ENCODE measurements around the gene WNT5B. TPM values are rescaled to one million over a fixed set of nuclear protein-coding genes. Genes with fewer than 3 reads are reported as not detected.

The WNT5B gene
- total and polyA plus RNA-seq, 3 experiments from 2014 or later = not detected

- Histone ChIP-seq H3K36me3 (ENCODE audit: insufficient read depth, low read length) (no peaks in the 10 kb centered on the region), H3K9me3 (ENCODE audit: low read length) (no peaks in the 10 kb centered on the region), H3K27ac (ENCODE audit: low read depth, low read length) (no peak overlapping the region), H3K27me3 (ENCODE audit: insufficient read depth, low read length, poor library complexity, severe bottlenecking) (no peaks in the 10 kb centered on the region), H3K4me3 (ENCODE audit: low read length) (no peak overlapping the region), H3K4me1 (ENCODE audit: insufficient read depth, low read length) (no peaks in the 10 kb centered on the region)
- no peak overlapping the region for H3K27ac Mint-ChIP-seq
- ChIA-PET POLR2A (no interaction called here), CTCF (interaction anchor here (1.2 to 19.1 kb wide), 4 partner anchors 9 to 148 kb away, joined by 3 to 346 read pairs (median 8); no protein-coding TSS in a partner anchor)
- DNase-seq = no peak
- H3K4me1 Mint-ChIP-seq = peaks cover 0 to 4% (median 0%) of the 10 kb centered on the region in 3 donors
- no peak overlapping the region for H3K4me3 Mint-ChIP-seq
- H3K36me3 Mint-ChIP-seq = no peaks in the 10 kb centered on the region
- H3K9me3 Mint-ChIP-seq = no peaks in the 10 kb centered on the region
- peaks cover 2 to 9% of the 10 kb centered on the region in 2 donors for H3K27me3 Mint-ChIP-seq
These were observed 14.0 kb downstream of the WNT5B start for GRCh38 chr12:1643043-1643442.

GRCh38 chr12:1643905-1644533 lies 15.0 kb downstream of the WNT5B start:
- DNase-seq = no peak
- CTCF ChIA-PET = interaction anchor here (0.6 to 19.1 kb wide), 4 partner anchors 9 to 147 kb away, joined by 3 to 346 read pairs (median 8); no protein-coding TSS in a partner anchor
- H3K4me3 Mint-ChIP-seq = no peak overlapping the region
- no peaks in the 10 kb centered on the region for H3K9me3 Mint-ChIP-seq
- peaks cover 0 to 4% (median 0%) of the 10 kb centered on the region in 3 donors for H3K4me1 Mint-ChIP-seq
- no peaks in the 10 kb centered on the region for H3K4me1 ChIP-seq (ENCODE audit: insufficient read depth, low read length)
- H3K27me3 Mint-ChIP-seq = peaks cover 3 to 4% of the 10 kb centered on the region in 2 donors
- no peaks in the 10 kb centered on the region for H3K36me3 Mint-ChIP-seq
- H3K36me3 ChIP-seq (ENCODE audit: insufficient read depth, low read length) = no peaks in the 10 kb centered on the region
- H3K27ac Mint-ChIP-seq = no peak overlapping the region
- H3K27me3 ChIP-seq (ENCODE audit: insufficient read depth, low read length, poor library complexity, severe bottlenecking) = no peaks in the 10 kb centered on the region
- POLR2A ChIA-PET = no interaction called here
- H3K9me3 ChIP-seq (ENCODE audit: low read length) = no peaks in the 10 kb centered on the region
- no peak overlapping the region for H3K27ac ChIP-seq (ENCODE audit: low read depth, low read length)
- H3K4me3 ChIP-seq (ENCODE audit: low read length) = no peak overlapping the region

GRCh38 chr12:1644534-1645438 lies 15.8 kb downstream of the WNT5B start:
- no peak for DNase-seq
- Histone ChIP-seq H3K27me3 (ENCODE audit: insufficient read depth, low read length, poor library complexity, severe bottlenecking) (no peaks in the 10 kb centered on the region), H3K4me3 (ENCODE audit: low read length) (no peak overlapping the region), H3K36me3 (ENCODE audit: insufficient read depth, low read length) (no peaks in the 10 kb centered on the region), H3K4me1 (ENCODE audit: insufficient read depth, low read length) (no peaks in the 10 kb centered on the region), H3K27ac (ENCODE audit: low read depth, low read length) (no peak overlapping the region), H3K9me3 (ENCODE audit: low read length) (no peaks in the 10 kb centered on the region)
- H3K9me3 Mint-ChIP-seq = no peaks in the 10 kb centered on the region
- H3K36me3 Mint-ChIP-seq = no peaks in the 10 kb centered on the region
- H3K4me1 Mint-ChIP-seq = peaks cover 0 to 4% (median 0%) of the 10 kb centered on the region in 3 donors
- no peak overlapping the region for H3K4me3 Mint-ChIP-seq
- no peak overlapping the region for H3K27ac Mint-ChIP-seq
- CTCF ChIA-PET = interaction anchor here (0.6 to 19.1 kb wide), 5 partner anchors 8 to 146 kb away, joined by 3 to 346 read pairs (median 8); no protein-coding TSS in a partner anchor
- peaks cover 4 to 7% of the 10 kb centered on the region in 2 donors for H3K27me3 Mint-ChIP-seq
- POLR2A ChIA-PET = no interaction called here

GRCh38 chr12:1645819-1646218 lies 16.8 kb downstream of the WNT5B start:
- ChIA-PET POLR2A (no interaction called here), CTCF (interaction anchor here (0.8 to 19.1 kb wide), 2 partner anchors 10 to 145 kb away, joined by 3 to 346 read pairs; no protein-coding TSS in a partner anchor)
- Mint-ChIP-seq H3K36me3 (no peaks in the 10 kb centered on the region), H3K27me3 (peaks cover 7% of the 10 kb centered on the region in 2 donors), H3K27ac (no peak overlapping the region), H3K9me3 (no peaks in the 10 kb centered on the region), H3K4me1 (peaks cover 0 to 4% (median 0%) of the 10 kb centered on the region in 3 donors), H3K4me3 (no peak overlapping the region)
- Histone ChIP-seq H3K27me3 (ENCODE audit: insufficient read depth, low read length, poor library complexity, severe bottlenecking) (no peaks in the 10 kb centered on the region), H3K36me3 (ENCODE audit: insufficient read depth, low read length) (no peaks in the 10 kb centered on the region), H3K4me3 (ENCODE audit: low read length) (no peak overlapping the region), H3K9me3 (ENCODE audit: low read length) (no peaks in the 10 kb centered on the region), H3K27ac (ENCODE audit: low read depth, low read length) (no peak overlapping the region), H3K4me1 (ENCODE audit: insufficient read depth, low read length) (no peaks in the 10 kb centered on the region)
- DNase-seq = no peak

GRCh38 chr12:1646569-1647284 lies 17.7 kb downstream of the WNT5B start:
- no peaks in the 10 kb centered on the region for H3K4me1 ChIP-seq (ENCODE audit: insufficient read depth, low read length)
- H3K27me3 ChIP-seq (ENCODE audit: insufficient read depth, low read length, poor library complexity, severe bottlenecking) = no peaks in the 10 kb centered on the region
- no peak overlapping the region for H3K4me3 ChIP-seq (ENCODE audit: low read length)
- H3K4me3 Mint-ChIP-seq = peak overlapping the region in 1 of 7 donors; percentile 10
- no peak for DNase-seq
- H3K27ac ChIP-seq (ENCODE audit: low read depth, low read length) = no peak overlapping the region
- H3K27ac Mint-ChIP-seq = no peak overlapping the region
- peaks cover 0 to 4% (median 0%) of the 10 kb centered on the region in 3 donors for H3K4me1 Mint-ChIP-seq
- H3K9me3 Mint-ChIP-seq = no peaks in the 10 kb centered on the region
- H3K27me3 Mint-ChIP-seq = peaks cover 10% of the 10 kb centered on the region in 2 donors
- no peaks in the 10 kb centered on the region for H3K9me3 ChIP-seq (ENCODE audit: low read length)
- H3K36me3 Mint-ChIP-seq = no peaks in the 10 kb centered on the region
- ChIA-PET CTCF (interaction anchor here (1.4 to 19.1 kb wide), 3 partner anchors 12 to 293 kb away, joined by 4 to 346 read pairs (median 20); no protein-coding TSS in a partner anchor), POLR2A (interaction anchor here (0.6 kb wide), 1 partner anchor 21 kb away, joined by 3 read pairs; no protein-coding TSS in a partner anchor)
- H3K36me3 ChIP-seq (ENCODE audit: insufficient read depth, low read length) = no peaks in the 10 kb centered on the region

GRCh38 chr12:1647285-1647669 lies 18.2 kb downstream of the WNT5B start:
- POLR2A ChIA-PET = no interaction called here

GRCh38 chr12:1650260-1650977 lies 21.4 kb downstream of the WNT5B start:
- ChIA-PET POLR2A (no interaction called here), CTCF (interaction anchor here (0.9 to 19.1 kb wide), 6 partner anchors 16 to 289 kb away, joined by 3 to 346 read pairs (median 10); partner anchors contain the start of gene ADIPOR2)
- Histone ChIP-seq H3K27me3 (ENCODE audit: insufficient read depth, low read length, poor library complexity, severe bottlenecking) (no peaks in the 10 kb centered on the region), H3K4me3 (ENCODE audit: low read length) (no peak overlapping the region), H3K27ac (ENCODE audit: low read depth, low read length) (no peak overlapping the region), H3K36me3 (ENCODE audit: insufficient read depth, low read length) (no peaks in the 10 kb centered on the region), H3K9me3 (ENCODE audit: low read length) (no peaks in the 10 kb centered on the region), H3K4me1 (ENCODE audit: insufficient read depth, low read length) (no peaks in the 10 kb centered on the region)
- Mint-ChIP-seq H3K36me3 (no peaks in the 10 kb centered on the region), H3K27me3 (peaks cover 11 to 14% of the 10 kb centered on the region in 2 donors), H3K4me3 (no peak overlapping the region), H3K9me3 (no peaks in the 10 kb centered on the region), H3K27ac (no peak overlapping the region), H3K4me1 (peaks cover 3 to 8% (median 4%) of the 10 kb centered on the region in 3 donors)
- DNase-seq = no peak

More at GRCh38 chr12:1647285-1647669, 18.2 kb downstream of the WNT5B start:
- Histone ChIP-seq H3K9me3 (ENCODE audit: low read length) (no peaks in the 10 kb centered on the region), H3K4me3 (ENCODE audit: low read length) (no peak overlapping the region), H3K27ac (ENCODE audit: low read depth, low read length) (no peak overlapping the region), H3K27me3 (ENCODE audit: insufficient read depth, low read length, poor library complexity, severe bottlenecking) (no peaks in the 10 kb centered on the region), H3K36me3 (ENCODE audit: insufficient read depth, low read length) (no peaks in the 10 kb centered on the region), H3K4me1 (ENCODE audit: insufficient read depth, low read length) (no peaks in the 10 kb centered on the region)
- Mint-ChIP-seq H3K27me3 (peaks cover 10 to 11% of the 10 kb centered on the region in 2 donors), H3K4me3 (peak overlapping the region in 1 of 7 donors; percentile 10), H3K36me3 (no peaks in the 10 kb centered on the region), H3K4me1 (peaks cover 0 to 4% (median 0%) of the 10 kb centered on the region in 3 donors), H3K9me3 (no peaks in the 10 kb centered on the region), H3K27ac (peak overlapping the region in 1 of 8 donors; percentile 23)
- DNase-seq = no peak
- CTCF ChIA-PET = interaction anchor here (1.4 to 19.1 kb wide), 4 partner anchors 12 to 293 kb away, joined by 4 to 346 read pairs (median 18); no protein-coding TSS in a partner anchor

Measured in CD8-positive, alpha-beta memory T cell (primary cell).